GM18519 (cell line): ENCODE measurements around the gene ARID3B.
"Not testable (repeated sequence)": the region's sequence is repeated elsewhere in the genome, so short reads cannot be mapped to it uniquely, and the experiment has no call there.

Experiments used
- ATAC-seq: cut with Tn5 transposase; IDR thresholded peaks from one replicate; pipeline ENCODE4 v1.9.1; 2021; ENCODE audit warnings: mild to moderate bottlenecking, moderate library complexity; ENCODE audit not compliant: unreplicated experiment, low FRiP score

ARID3B gene

DNA sequence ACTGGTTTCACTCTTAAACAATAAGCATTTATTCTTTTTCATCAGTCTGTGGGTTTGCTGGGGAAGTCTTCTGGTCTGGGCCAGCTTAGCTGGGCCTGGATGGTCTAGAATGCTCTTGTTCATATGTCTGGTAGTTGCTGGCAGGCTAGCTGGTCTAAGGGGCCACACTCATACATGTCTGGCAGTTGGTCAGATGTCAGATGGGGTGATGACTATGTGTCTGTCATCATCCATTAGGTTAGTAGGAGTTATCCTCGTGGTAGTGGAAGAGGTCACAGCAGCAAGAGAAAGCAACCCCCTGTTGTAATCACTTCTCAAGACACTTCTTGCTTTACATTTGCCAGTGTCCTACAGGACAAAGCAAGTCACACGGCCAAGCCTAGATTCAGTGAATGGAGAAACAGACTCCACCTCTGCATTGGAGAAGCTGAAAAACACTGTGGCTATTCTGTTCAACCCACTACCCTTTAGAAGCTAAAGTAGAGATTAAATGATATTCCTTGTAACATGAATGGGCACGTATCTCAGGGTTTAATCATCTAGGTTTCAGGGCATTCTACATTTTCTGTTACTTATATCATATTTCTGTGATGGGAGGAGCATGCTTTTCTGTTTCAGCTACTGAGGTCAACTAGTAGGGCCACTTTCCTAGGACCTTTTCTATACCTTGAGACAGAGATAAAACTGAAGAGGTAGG, 5.5 kb upstream of the ARID3B start:
- no peak for ATAC-seq

DNA sequence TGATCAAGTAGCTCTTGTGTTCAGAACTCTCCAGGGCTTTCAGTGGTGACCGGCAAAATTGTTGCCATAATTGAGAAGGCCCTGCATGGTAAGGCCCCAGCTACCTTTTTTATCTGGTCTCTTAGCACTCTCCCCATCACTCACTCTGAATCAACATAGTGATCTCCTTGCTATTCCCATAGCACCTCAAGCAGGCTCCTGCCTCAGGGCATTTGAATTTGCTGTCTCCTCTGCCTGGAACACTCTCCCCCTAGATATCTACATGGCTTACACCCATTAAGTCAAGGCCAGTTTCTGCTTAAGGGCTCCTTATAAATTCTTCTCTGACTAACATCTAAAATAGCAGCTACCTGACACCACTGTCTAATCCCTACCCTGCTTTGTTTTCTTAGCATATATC, 3.3 kb upstream of the ARID3B start:
- ATAC-seq, result no peak

DNA sequence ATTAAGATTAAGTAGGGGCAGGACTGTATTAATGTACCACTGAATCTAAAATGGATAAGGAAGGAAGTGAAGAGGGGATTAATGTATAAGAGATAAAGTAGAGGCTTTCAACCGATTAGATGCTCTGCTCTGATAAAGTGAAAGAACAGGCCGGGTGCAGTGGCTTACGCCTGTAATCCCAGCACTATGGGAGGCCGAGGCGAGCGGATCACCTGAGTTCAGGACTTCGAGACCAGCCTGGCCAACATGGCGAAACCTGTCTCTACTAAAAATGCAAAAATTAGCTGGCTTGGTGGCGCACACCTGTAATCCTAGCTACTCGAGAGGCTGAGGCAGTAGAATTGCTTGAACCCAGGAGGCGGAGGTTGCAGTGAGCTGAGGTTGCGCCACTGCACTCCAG, 1.5 kb upstream of the ARID3B start:
- not testable (repeated sequence) for ATAC-seq

DNA sequence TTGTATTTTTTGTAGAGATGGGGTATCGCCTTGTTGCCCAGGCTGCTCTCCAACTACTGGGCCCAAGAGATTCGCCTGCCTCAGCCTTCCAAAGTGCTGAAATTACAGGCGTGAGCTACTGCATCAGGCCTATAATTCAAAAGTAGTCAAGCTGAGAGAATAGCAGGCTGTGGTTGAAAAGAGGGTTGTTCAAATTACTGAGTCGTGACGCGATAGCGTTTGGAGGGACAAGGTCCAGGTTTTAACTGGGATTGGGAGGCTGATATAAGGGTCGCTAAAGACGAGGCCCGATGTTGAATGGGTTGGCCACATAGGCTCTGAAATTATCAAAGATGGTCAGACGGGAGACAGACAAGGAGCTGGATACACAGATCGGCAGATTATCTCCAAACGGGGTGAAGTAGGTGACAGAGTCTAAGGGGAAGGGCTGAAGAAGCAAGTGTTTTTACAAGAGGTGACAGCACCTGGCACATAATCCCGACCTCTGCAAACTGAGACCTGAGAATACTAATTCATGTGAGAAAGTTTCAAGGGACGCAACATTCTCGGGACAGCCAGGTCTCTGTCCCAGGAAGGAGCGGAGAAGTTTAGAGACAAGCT, 759 bp upstream of the ARID3B start:
- no peak for ATAC-seq

DNA sequence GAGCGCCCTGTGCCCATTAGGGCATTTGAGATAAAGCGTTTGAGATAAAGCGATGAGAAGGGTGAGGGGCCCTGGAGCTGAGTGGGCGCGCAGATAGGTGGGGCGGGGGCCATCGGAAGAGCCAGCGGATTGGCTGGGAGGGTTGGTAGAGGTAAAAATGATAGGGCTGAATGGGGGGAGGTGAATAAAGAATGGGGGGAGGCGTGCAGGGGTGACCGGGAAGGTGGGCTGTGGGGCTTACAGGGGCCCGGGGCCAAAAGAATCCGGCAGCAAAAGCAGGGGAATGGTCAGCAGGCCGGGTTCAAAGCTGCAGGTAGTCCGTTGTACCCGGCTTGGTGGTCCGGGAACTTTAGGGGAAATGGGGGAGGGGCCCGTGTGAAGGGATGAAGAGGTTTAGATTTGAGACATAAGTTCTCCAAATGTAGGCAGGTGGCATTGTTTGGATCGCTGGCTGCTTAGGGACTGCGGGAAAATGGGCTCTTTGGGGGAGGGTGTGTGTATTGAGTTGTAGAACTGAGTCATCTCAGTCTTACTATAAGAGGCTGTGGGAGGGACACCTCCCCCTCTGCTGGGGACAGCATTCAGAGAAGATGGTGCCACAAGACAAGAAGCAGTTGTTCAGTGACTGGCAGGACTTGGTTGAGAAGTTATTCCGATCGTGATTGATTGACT, 610 bp downstream of the ARID3B start:
- ATAC-seq, result peak; percentile 1

DNA sequence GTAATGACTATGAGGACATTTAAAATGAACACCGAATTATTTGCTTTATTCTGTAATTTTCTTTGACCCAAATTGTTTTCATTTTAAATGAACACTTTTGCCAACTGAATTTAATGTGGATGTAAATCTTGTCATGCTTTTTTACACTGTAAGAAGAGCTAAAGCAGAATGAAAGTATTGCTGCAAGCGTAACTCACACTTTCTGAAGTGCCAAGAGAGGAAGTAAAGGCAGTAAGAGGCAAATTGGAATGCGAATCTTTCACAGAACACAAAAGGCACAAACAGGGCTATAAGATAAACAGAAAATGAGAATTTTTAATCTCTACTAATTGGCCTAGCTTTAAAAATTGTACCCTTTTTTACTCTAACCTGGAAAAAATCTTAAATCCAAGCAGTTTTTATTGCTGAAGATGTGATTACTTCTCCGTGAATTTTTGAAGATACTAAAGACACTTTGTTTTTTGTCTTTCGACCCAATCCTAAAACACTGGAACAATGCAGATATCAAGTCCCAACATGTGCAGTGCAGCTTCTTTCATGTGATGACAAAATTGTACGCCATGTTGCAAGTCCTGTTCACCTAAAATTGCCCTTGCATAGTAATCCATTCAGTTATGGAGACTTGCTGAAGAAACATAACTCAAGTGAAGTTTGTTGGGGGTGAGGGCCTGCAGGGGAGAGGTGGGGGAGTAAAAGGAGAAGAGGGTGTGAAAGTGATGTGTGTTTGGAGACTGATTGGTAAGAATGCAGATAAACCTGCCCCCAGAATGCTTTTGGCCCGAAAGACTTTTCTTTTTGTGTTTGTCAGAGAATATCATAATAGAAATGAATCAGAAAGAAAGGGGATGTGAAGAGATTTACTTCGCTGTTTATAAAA, 1.4 kb downstream of the ARID3B start:
- ATAC-seq, result no peak

DNA sequence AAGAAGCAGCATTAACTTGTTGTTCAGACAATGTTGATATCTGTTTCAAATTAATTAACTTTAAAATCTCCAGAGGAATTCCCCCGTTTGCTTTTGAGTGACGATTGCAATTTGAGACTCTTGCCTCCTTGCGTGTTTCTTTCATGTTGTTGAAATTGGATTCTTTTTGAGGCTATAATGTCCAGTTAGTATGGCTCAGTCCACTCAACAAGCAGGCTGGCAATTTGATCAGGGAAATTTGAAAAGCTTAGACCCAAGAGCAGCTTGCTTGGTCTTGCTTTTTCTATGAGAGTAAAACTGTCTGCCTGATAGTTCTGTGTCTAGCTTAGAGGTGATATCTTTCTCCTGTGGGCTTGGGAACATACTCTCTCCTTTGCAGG, 2.0 kb downstream of the ARID3B start:
- ATAC-seq, result no peak

DNA sequence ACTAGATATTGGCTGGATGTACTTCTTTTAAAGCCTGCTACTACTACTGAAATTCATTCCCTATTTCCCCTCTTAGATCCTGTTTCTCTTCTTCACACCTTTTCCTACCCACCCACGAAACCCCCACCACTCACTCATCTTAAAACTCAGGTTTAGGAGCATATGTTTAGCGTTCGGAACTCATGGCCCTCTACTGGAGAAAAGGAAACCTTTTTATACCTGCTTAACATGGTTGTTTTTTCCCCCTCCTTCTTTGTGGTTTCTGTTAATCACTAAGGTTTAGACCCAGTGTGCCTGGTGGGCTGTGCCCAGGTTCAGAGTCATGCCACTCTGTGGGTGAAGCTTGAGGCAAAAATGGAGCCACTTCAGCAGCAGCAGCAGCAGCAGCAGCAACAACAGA, 2.6 kb downstream of the ARID3B start:
- ATAC-seq, result no peak

DNA sequence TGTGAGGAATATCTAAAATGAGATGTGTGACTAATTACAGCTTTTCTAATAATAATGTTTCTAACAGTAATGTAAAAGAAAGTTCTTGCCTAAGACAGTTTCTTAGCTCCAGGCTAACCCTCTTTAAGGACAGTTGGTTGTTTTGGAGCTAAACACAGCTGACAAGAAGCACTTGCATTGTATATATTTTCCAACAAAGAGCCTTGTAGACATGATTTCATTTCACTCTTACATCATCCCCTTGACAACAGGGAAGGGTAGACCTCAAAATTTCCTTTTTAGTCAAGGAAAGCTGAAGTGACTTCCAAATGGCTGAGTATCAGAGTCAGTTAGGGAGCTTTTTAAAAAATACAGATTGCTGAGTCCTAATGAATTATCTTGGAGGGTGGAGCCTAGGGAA, 4.1 kb downstream of the ARID3B start:
- no peak for ATAC-seq

DNA sequence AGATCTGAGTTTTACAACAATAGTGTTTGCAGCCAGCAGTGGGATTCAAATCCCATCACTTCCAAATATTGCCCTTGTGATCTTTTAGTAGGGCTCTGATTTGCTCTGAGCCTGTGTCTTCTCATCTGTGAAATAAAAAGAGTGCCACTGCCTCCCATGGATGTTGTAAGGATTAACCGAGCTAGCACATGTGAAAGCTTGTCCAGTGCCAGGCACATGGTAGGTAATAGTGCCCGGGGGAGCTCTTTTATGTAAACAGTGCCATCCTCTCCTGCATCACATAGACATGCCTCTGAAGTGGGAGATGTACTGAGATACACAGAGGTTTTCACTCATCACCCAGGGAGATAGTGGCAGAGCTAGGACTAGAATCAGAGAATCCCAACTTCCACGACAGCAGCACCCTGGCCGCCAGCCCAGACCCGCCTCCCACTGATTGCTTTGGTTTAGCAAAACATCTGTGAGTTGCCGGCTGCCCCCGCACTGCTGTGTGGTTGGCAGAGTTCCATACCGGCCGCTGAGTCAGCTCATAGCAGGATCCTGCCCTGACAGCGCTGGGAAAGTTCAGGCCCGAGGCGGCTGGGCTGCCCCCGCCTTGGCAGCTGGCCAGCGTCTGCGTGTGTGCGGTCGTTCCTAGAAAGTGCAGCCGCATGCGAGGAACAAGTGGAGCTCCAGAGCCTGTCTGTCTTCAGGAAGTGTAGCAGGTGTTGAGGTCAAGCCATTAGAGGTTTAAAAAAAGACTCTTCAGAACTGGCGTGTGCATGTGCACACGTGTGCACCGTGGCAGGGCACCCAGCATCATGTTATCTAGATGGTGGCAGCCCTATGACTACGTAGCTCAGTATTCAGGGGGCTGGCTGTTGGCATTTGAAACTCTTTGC, 5.0 kb downstream of the ARID3B start:
- peak; percentile 35 for ATAC-seq

DNA sequence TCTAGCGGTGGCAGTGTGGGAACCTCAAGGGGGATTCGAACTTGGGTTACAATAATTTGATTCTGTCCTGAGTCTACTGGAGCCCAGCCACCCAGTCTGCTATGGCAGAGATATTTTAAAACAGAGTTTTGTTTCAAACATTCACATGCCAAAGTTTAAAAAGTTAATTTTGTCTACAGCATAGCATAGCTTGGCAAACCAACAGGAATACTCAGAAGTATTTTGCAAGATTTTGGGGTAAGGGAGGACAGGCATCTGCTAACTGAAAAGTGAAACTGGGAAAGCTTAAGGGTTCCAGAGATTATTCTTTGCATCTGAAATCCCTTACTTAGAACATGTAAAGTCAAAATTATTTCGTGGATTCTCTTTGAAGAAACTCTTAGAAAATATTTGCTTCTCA, 6.6 kb downstream of the ARID3B start:
- ATAC-seq, result no peak

DNA sequence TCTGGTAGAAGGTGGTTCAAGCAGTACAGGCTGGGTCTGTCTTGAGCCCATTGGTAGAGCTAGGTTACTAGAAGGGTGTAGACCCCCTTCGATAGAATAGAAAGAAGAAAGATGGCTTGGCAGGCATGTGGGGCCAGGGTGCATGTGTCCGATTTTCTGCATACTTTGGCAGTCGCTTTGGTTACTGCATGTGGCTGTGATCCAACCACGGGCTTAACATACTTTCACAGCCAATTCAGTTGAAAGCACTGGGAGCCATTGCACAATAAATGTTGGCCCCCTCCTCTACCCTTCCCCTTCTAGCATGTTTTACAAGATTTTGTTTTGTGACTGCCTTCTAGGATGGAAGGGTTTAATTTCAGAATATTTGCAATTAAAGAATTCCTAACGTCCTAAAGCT, 7.2 kb downstream of the ARID3B start:
- no peak for ATAC-seq

DNA sequence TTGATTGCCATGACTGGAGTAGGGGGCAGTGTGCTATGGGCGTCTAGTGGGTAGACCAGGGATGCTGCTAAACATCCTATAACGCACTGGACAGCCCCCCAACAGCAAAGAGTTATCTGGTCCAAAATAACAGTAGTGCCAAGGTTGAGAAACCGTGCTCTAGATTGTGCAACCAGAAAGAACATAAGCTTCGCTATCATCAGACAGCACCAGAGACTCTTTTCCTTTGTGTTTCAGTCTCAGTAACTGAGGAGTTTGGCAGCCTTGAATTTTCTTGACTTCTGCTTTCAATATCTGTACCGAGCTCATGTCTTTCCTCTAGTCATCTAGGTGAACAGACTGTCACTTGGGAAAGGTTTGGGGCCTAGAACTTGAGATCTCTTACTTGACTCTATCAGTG, 8.8 kb downstream of the ARID3B start:
- no peak for ATAC-seq

DNA sequence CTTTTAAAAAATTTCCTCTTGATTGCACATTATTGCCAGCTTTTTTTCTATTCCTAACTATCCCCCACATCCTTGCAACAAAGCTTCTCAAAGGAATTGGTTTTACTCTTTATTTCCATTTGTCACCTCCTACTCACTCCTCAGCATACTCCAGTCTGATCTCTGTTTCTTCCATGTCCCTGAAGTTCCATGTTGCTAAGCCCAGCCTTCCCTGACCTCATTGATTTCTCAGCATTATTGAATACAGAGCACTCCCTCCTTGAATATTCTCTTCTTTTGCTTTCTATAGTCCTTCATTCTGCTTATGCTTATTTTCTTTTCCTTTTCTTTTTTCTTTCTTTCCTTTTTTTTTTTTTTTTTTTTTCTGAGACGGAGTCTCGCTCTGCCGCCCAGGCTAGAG, 10.7 kb downstream of the ARID3B start:
- ATAC-seq, result no peak

DNA sequence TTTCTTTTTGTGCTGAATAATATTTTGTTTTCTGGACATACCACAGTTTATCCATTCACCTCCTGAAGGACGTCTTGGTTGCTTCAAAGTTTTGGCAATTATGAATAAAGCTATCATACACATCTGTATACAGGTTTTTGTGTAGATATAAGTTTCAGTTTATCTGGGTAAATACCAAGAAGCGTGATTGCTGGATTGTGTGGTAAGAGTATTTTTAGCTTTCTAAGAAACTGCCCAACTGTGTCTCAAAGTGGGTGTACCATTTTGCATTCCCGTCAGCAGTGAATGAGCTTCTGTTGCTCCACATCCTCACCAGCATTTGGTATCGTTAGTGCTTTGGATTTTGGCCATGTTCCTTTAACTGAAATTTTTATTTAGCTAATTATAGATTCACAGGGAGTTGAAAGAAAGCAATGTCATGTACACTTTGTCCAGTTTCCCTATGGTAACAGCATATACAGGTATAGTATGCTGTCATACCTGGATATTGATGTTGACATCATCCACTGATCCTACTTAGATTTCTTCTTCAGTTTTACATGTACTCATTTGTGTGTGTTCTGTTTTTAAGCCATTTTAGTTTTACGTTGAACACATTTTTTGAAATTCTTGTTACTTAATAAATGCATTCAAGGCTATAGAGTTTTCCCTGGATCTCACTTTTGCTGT, 11.9 kb downstream of the ARID3B start:
- ATAC-seq, result no peak

DNA sequence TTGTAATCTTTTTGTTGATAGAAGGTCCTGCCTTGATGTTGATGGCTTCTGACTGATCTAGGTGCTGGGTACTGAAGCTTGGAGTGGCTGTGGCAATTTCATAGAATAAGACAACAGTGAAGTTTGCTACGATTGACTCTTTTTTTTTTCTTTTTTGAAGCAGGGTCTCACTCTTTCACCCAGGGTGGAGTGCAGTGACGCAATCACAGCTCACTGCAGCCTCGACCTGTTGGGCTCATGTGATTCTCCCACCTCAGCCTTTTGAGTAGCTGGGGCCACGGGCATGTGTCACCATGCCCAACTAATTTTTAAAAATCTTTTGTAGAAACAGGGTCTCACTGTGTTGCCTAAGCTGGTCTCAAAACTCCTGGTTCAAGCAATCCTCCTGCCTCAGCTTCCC, 14.2 kb downstream of the ARID3B start:
- ATAC-seq, result no peak

DNA sequence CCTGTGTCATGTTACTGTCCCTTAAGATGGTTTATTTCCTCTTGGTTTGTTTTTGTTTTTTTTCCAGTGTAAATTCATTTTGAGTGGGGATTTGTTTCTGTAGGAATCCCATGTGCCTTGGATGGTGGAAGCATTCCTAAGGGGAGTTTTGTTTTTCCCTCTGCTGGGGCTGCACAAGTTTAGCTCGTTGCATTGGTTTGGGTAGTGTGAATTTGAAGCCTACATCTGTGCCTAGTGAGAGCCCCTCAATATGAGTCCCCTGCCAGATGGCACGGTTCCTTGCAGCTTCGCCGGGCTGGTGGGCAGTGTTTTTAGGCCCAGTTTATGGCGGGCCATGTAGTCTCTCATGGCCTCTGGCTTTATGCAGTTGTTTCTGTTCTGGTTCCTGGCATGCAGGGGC, 17.7 kb downstream of the ARID3B start:
- no peak for ATAC-seq

DNA sequence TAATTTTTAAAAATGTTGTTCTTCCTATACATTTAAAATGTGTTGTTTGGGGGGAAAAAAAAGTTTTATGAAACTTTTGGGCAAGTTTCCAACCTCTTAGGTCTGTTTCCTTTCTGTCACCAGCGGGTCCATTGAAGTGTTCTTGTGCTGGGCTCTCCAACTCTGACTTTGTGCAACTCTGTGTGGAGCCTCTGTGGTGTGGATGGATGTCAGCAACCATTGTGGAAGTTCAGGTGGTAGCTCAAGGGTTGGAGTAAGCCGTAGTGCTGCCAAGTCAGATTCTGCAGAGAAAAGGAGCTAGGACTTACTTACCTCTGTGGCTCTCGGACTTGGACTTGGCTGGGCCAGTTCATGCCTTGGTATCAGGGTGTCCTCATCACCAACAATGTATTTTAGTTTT, 22.4 kb downstream of the ARID3B start:
- no peak for ATAC-seq

DNA sequence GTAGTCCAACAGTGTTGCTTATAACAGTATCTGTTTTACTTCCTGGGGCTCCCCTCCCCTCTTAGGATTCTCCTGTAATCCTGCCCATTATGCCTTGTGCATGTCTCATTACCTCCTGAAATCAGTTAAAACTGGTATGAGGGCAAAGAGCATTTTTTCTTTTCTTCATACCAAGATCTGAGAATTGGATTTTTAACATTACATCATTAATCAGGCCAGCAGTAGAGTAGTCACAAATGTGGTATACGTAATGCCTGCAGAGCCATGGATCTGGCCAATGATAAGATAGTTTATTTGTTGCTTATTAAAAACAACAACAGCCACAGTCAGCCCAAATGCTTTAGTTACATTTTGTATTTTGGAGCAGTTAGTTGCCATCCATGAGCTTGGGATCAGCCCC, 23.2 kb downstream of the ARID3B start:
- ATAC-seq, result no peak
